ENCODE measurements around the gene NDUFS6.

GRCh38 chr5:1818784-1819183 is 17.6 kb downstream of the NDUFS6 start:
- no peak for TF ChIP-seq POLR2A (IDR thresholded peaks at IDR 0.05)
- no peak for TF ChIP-seq CTCF (IDR thresholded peaks at IDR 0.05 in 8 of 11, conservative IDR thresholded peaks at IDR 0.05 in 3 of 11)
